NCI-H2196 (cell line): ENCODE measurements around the gene RAPGEF1.
"Not testable (repeated sequence)": the region's sequence is repeated elsewhere in the genome, so short reads cannot be mapped to it uniquely, and the experiment has no call there.

Experiments
- DNase-seq: peaks from one replicate; lab custom pipeline; 2025; ENCODE audit not compliant: unreplicated experiment; lab: John Stamatoyannopoulos, UW

The RAPGEF1 gene

GRCh38 chr9:131731237-131731636 is 8.6 kb downstream of the RAPGEF1 start:
- DNase-seq, result no peak

GRCh38 chr9:131728961-131729360 is 10.9 kb downstream of the RAPGEF1 start:
- DNase-seq, result no peak

DNA sequence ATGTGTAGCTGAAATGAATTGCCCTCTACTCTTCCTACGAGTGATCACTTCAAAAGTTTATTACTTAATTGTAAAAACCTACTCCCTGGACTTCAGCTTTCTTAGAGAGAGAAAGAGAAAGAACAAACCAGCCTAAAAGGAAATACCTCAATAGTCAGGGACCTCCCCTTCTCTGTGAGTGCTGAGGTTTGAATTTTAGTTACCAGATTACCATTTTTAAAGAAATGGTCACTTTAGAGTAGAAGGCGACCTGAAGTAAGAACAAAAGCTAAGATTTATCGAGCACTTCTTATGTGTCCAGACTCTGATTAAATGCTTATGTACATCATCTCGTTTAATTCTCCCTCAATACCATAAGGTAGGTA is 11.3 kb downstream of the RAPGEF1 start:
- DNase-seq, result no peak

DNA sequence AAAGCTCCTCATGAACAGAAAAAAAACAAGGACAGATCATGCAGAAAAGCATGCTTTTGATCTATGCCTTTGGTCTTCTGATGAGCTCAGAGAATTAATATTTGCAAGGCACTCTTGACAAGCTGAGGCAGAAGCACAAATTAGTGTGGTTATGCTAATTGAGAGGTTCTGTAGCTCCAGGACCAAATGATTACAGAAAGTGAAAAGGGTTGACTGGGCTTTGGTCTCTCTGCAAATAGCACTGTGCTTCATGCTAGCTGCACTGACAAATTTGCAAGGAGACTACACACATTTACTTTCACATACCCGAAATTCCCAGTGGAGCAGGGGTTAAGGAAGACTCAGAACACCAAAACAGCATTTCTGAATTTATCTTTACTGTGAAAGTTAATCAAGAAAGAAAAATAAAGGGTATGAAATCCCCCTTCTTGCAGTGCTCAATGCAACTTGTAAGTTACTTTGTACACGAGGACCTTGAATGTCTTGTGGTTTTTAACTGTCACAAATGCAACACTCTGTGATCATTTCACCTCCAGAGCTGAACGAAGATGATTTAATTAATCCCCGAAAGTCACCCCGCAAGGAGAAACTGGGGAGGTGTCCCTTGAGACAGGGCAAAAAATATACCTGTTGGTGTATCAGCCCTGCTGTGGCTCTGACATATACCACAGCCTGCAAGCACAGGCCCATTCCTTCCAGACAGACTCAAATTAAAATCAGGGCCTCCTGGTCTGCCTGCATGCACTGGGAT is 11.9 kb downstream of the RAPGEF1 start:
- DNase-seq, result no peak

GRCh38 chr9:131727184-131727759 is 12.6 kb downstream of the RAPGEF1 start:
- no peak for DNase-seq

GRCh38 chr9:131724683-131725082 is 15.2 kb downstream of the RAPGEF1 start:
- no peak for DNase-seq

DNA sequence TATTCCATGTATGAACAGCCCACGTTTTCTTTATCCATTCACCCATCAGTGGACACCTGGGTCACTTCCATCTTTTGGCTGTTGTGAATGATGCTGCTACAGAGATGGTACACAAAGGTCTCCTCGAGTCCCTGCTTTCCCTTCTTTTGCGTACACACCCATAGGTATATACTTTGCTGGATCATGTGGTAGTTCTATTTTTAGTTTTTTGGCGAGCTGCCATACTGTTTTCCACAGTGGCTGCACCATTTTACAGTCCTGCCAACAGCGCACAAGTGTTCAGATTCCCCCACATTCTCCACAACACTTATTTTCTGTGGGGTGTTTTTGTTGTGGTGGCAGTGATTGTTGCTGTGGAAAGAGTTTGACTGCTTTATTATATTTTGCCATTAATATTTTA is 16.2 kb downstream of the RAPGEF1 start:
- DNase-seq, result no peak

DNA sequence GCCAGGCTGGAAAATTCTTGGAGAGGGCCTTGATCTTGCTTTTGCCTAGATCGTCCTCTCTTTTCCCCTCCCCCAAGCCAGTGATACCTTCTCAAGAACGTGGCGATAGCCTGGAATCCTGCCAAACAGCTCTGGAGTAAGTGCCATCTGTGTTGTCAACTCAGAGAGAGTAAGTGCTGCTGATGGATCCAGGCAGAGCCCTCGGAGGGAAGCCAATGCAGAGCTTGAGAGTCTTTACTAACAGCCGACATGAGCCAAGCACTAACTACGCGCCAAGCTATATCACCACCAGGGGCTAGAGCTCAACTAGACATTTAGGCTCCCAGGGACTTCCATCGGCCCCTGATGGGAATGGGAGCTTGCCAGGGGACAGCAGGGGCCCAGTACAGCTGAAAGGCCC is 17.6 kb downstream of the RAPGEF1 start:
- DNase-seq, result peak; percentile 24

DNA sequence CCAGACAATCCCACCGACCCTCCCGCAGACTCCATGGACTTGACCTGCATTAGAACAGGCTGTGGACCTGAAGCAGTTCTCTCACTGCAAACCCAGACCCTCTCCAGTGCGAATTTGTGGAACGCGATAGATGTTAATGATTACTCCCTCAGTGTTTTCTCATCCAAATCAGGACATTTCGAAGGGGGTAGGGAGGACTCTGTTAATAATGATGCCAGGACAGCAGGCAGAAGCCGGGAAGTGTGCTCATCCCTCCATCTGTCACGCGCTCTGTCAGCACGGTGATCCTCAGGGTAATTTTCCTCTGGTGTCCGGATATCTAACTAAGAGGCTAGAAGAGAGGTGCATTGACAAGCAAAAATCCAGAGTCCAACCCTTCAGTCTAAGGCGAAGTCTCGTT is 18.8 kb downstream of the RAPGEF1 start:
- no peak for DNase-seq

DNA sequence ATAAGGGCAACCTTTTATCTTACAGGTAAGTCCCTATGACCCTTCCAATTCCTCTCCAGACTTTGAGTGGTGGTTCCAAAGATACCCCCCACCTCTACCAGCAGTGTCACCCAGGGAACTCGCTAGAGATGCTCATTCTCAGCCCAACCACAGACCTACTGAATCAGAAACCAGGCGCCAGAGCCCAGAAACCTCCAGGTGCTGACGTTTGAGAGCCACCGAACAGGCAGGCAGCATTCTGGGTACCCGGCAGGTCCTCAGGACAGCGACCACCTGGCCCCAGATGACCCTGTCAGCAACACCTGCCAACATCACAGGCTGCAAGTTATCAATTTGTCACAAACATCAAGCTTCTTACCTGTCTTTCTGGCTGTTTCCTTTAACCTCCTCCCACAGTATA is 19.5 kb downstream of the RAPGEF1 start:
- no peak for DNase-seq

DNA sequence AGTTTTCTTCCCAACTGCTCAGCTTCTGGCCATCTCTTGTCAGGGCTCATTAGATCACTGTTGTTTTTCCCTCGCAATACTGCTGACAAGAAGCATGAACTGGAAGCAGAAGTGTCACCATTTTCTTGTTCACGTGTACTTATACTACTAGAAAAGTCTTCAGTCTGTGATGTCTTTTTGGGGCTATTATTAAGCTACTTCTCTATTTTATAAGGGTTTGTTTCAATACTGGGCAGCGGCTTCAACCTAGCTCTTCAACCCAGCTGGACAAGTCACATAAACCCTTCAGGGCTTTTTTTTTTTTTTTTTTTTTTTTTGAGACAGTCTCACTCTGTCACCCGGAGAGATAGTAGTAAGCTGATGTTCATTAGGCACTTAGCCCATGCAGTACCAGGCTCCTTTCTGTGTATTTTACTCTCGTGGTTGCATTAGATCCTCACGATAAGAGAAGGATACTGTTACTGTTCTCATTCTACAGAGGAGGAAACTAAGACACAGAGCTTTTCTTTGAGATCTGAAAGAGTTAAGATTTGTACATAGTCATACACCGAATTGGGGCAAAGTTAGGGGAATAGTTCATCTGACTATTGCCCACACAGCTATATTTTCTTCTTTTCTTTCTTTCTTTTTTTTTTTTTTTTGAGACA is 20.5 kb downstream of the RAPGEF1 start:
- no peak for DNase-seq

DNA sequence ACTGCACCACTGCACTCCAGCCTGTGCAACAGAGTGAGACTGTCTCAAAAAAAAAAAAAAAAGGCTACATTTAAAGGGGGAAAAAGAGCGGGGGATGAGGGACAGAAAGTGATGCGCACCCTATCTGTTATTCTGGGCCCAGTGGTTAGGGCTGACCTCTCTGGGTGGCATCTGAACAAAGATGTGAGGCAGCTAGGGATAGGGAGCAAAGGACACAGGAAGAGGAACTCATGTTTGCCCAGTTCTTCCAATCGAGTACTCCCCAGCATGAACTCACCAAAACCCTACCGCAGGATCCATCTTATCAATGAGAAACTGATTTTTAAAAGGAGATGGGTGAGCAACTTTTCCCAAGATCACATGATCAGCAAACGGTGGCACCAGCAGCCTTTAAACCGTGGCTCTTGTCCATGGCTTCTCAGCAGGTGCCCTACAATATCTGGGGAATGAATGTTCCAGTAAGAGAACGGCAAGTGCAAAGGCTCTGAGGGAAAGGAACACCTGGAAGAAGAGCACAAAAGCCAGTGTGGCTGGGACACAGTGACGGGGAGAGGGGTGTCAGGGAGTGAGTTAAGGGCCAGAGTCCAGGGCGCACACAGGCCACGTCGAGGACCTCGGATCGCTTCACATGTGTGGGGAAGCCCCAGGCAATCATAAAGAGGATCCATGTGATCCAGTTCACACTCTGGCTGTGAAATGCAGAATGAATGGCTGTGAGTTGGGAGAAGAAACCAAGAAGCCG is 22.0 kb downstream of the RAPGEF1 start:
- DNase-seq, result no peak

DNA sequence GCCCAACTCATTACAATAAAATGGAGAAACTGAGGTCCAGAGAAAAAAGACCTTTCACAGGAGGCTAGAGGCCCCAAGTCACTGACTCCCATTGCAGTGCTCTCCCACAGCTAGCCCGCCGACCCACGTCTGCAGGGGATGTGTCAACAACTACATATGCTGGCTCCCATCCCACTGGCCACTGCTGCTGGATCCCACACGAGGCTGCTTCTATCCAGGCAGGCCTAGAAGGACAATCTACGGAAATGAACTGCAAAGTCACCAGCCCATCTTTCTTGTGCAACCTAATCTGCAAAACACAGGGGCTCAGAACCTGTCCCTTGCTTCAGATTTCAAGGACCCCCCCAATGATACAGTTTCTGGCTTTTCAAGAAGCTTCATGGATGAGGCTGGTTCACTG is 24.0 kb downstream of the RAPGEF1 start:
- DNase-seq, result no peak

GRCh38 chr9:131714821-131715220 is 25.1 kb downstream of the RAPGEF1 start:
- DNase-seq, result no peak

DNA sequence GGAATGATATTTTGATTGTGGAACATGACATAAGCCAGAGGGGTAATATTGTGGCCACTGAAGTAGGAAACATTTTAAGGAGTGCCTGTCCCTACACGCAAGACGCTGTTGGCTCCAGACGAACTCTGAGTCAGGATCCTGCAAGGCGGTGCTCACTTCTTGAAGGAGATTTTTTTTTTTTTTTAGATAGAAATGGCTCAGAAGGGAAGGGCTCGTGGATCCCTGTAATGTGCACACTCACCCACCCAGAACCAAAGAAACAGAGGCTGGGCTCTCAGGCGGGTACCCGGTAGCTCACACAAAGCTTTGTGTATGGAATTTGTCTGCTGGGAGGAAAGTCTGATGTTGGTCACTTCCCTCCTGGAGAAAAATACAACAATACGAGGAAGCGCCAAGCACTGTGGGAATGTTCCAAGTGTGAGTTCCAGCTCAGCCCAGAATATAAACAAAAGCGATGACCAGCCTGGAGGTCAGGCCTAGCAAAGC is 25.7 kb downstream of the RAPGEF1 start:
- no peak for DNase-seq

GRCh38 chr9:131713016-131713415 is 26.9 kb downstream of the RAPGEF1 start:
- no peak for DNase-seq

GRCh38 chr9:131712151-131712716 is 27.6 kb downstream of the RAPGEF1 start:
- DNase-seq, result no peak

DNA sequence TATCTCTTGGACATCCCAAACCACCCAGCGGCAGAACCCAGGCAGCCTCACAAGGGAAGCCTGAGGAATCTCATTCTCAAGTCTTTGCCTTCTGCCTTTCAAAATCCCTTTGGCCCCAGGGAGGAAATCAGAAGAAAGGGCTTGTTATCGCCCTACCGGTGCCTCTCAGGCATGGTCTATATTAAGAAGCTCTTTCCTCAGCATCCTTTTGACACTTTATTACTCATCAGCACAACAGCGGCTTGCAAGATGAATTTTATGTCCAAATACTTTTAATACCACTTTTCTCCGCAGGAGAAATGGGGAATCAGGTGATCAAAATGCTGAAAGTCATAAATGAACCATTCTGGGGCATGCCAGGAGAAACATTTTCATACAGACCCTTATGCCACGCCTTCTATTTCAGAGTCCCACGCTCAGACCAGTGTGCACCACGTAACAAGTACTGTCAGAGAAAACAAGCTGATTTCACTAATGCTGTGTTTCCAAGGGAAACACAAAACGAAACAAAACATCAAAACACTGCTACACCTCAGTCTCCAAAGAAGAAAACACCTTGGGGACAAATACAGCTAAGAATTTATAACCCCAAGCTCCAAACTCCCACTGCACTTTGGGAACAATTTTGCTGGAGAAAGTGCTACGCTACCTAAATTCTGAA is 30.0 kb downstream of the RAPGEF1 start:
- no peak for DNase-seq

GRCh38 chr9:131709010-131709770 is 30.7 kb downstream of the RAPGEF1 start:
- DNase-seq, result not testable (repeated sequence)
